Suprapubic skin (tissue), 4 donors: ENCODE results near the gene STXBP4.

ENCODE experiments used
- CTCF ChIP-seq, 2 donors: fragments of 200-600 bp in 1 of 2; fragments of 450-650 bp in 1 of 2; sonication (generic) in 1 of 2; IDR thresholded peaks; one replicate each; pipeline ENCODE4 v1.5.1; 2016 to 2019; ENCODE audit warnings: antibody characterized with exemption in 2 of 2, mild to moderate bottlenecking in 1 of 2, moderate library complexity in 1 of 2
- EP300 ChIP-seq: sonication (generic); formaldehyde crosslinking; IDR thresholded peaks from one replicate; pipeline ENCODE4 v1.6.1; 2017; ENCODE audit warnings: antibody characterized with exemption
- POLR2A ChIP-seq, 2 donors: fragments of 450-650 bp; IDR thresholded peaks; one replicate each; pipeline ENCODE4 v1.6.1; 2017; ENCODE audit warnings: antibody characterized with exemption in 2 of 2, mild to moderate bottlenecking in 2 of 2, moderate library complexity in 2 of 2
- POLR2AphosphoS5 ChIP-seq, 3 donors: sonication (generic); formaldehyde crosslinking; IDR thresholded peaks; one replicate each; pipeline ENCODE4 v1.6.1; 2017; ENCODE audit warnings: antibody characterized with exemption in 3 of 3

GRCh38 chr17:54976316-54976715 is 7.8 kb downstream of the STXBP4 start:
- TF ChIP-seq CTCF (IDR thresholded peaks at IDR 0.05) = no peak
- TF ChIP-seq POLR2A (IDR thresholded peaks at IDR 0.05) = no peak
- no peak for TF ChIP-seq EP300
- TF ChIP-seq POLR2AphosphoS5 (IDR thresholded peaks at IDR 0.05) = no peak
